ENCODE measurements around the gene NAV3. TPM values are rescaled to one million over a fixed set of nuclear protein-coding genes. Genes with fewer than 3 reads are reported as not detected.

The NAV3 gene
- polyA plus RNA-seq, 1 donor from 2014 or later, result 36.9 TPM

GRCh38 chr12:77983859-77984258, 153.2 kb downstream of the NAV3 start:
- H3K4me3 ChIP-seq (ENCODE audit: low read length), result no peak overlapping the region
- no peaks in the 10 kb centered on the region for H3F3A ChIP-seq (ENCODE audit: insufficient read depth, low read length, poor library complexity, severe bottlenecking)
- no peaks in the 10 kb centered on the region for H3K9me2 ChIP-seq (ENCODE audit: insufficient read depth, low read length)
- H3K9me3 ChIP-seq (ENCODE audit: low read length), result no peaks in the 10 kb centered on the region
- no peaks in the 10 kb centered on the region for H3K27me3 ChIP-seq (ENCODE audit: insufficient read depth, low read depth, low read length)
- no peak overlapping the region for H3K27ac ChIP-seq (ENCODE audit: low read length)
- H3K9ac ChIP-seq (ENCODE audit: low read length), result no peak overlapping the region
- TF ChIP-seq EZH2 (IDR thresholded peaks at IDR 0.05; ENCODE audit: borderline replicate concordance, insufficient read depth, low read length, poor library complexity, severe bottlenecking) (no peak), TAF1 (IDR thresholded peaks at IDR 0.05; ENCODE audit: low read depth) (no peak), EP300 (conservative IDR thresholded peaks at IDR 0.05; ENCODE audit: poor library complexity, severe bottlenecking) (no peak), SMC3 (conservative IDR thresholded peaks at IDR 0.05; ENCODE audit: poor library complexity) (no peak), REST (IDR thresholded peaks at IDR 0.05; ENCODE audit: borderline replicate concordance) (no peak), RAD21 (conservative IDR thresholded peaks at IDR 0.05) (no peak), MXI1 (conservative IDR thresholded peaks at IDR 0.05; ENCODE audit: poor library complexity, severe bottlenecking) (no peak), POLR2AphosphoS5 (IDR thresholded peaks at IDR 0.05) (no peak)
- TF ChIP-seq, protein P1, sequence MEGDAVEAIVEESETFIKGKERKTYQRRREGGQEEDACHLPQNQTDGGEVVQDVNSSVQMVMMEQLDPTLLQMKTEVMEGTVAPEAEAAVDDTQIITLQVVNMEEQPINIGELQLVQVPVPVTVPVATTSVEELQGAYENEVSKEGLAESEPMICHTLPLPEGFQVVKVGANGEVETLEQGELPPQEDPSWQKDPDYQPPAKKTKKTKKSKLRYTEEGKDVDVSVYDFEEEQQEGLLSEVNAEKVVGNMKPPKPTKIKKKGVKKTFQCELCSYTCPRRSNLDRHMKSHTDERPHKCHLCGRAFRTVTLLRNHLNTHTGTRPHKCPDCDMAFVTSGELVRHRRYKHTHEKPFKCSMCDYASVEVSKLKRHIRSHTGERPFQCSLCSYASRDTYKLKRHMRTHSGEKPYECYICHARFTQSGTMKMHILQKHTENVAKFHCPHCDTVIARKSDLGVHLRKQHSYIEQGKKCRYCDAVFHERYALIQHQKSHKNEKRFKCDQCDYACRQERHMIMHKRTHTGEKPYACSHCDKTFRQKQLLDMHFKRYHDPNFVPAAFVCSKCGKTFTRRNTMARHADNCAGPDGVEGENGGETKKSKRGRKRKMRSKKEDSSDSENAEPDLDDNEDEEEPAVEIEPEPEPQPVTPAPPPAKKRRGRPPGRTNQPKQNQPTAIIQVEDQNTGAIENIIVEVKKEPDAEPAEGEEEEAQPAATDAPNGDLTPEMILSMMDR (IDR thresholded peaks at IDR 0.05; ENCODE audit: poor library complexity, severe bottlenecking), result no peak
- no peaks in the 10 kb centered on the region for H3K36me3 ChIP-seq (ENCODE audit: insufficient read depth, low read length)
- no peaks in the 10 kb centered on the region for H3K79me2 ChIP-seq (replicated peaks; ENCODE audit: insufficient read depth, low read length)
- no peak overlapping the region for H2AFZ ChIP-seq (ENCODE audit: low read depth, low read length)
- H4K20me1 ChIP-seq (ENCODE audit: insufficient read depth), result no peaks in the 10 kb centered on the region
- H3K4me2 ChIP-seq (ENCODE audit: low read length), result no peak overlapping the region

DNA sequence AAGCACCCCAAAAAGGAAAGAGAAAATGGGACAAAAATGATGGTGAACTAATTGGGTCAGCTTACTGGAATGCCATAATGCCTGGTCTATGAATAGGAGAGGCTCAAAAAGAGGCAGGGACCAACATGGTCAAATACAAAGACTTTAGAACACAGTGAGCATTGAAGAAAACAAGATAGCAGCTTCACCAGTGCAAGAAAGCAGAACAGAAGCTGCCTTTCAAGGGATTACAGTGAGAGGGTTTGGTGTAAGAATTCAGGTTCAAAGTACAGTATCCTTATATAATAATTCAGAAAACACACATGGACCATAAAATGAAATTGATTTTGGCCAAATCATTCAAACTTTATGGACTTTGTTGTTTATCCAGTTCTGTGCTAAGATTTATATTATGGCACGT, 162.1 kb downstream of the NAV3 start:
- H3K79me2 ChIP-seq (replicated peaks; ENCODE audit: insufficient read depth, low read length), result no peaks in the 10 kb centered on the region
- H3K27ac ChIP-seq (ENCODE audit: low read length), result no peak overlapping the region
- no peak overlapping the region for H3K4me3 ChIP-seq (ENCODE audit: low read length)

More for the DNA sequence above, 162.1 kb downstream of the NAV3 start:
- Histone ChIP-seq H4K20me1 (ENCODE audit: insufficient read depth) (no peaks in the 10 kb centered on the region), H3K9me2 (ENCODE audit: insufficient read depth, low read length) (no peaks in the 10 kb centered on the region), H3K9me3 (ENCODE audit: low read length) (no peaks in the 10 kb centered on the region), H3K36me3 (ENCODE audit: insufficient read depth, low read length) (no peaks in the 10 kb centered on the region), H3K4me2 (ENCODE audit: low read length) (no peak overlapping the region), H2AFZ (ENCODE audit: low read depth, low read length) (no peak overlapping the region), H3K9ac (ENCODE audit: low read length) (no peak overlapping the region), H3F3A (ENCODE audit: insufficient read depth, low read length, poor library complexity, severe bottlenecking) (no peaks in the 10 kb centered on the region), H3K27me3 (ENCODE audit: insufficient read depth, low read depth, low read length) (no peaks in the 10 kb centered on the region)
- TF ChIP-seq EZH2 (IDR thresholded peaks at IDR 0.05; ENCODE audit: borderline replicate concordance, insufficient read depth, low read length, poor library complexity, severe bottlenecking), result no peak
- TF ChIP-seq EP300 (conservative IDR thresholded peaks at IDR 0.05; ENCODE audit: poor library complexity, severe bottlenecking), result no peak
- TF ChIP-seq RAD21 (conservative IDR thresholded peaks at IDR 0.05), result no peak
- no peak for TF ChIP-seq POLR2AphosphoS5 (IDR thresholded peaks at IDR 0.05)
- no peak for TF ChIP-seq SMC3 (conservative IDR thresholded peaks at IDR 0.05; ENCODE audit: poor library complexity)
- TF ChIP-seq, protein P1 (IDR thresholded peaks at IDR 0.05; ENCODE audit: poor library complexity, severe bottlenecking), result no peak
- no peak for TF ChIP-seq REST (IDR thresholded peaks at IDR 0.05; ENCODE audit: borderline replicate concordance)
- TF ChIP-seq MXI1 (conservative IDR thresholded peaks at IDR 0.05; ENCODE audit: poor library complexity, severe bottlenecking), result no peak
- no peak for TF ChIP-seq TAF1 (IDR thresholded peaks at IDR 0.05; ENCODE audit: low read depth)

Measured in neural cell (in vitro differentiated cells).